Loucy (cell line): ENCODE measurements around the gene KCNMA1.

Experiments used
- CTCF ChIP-seq: fragments of 200-600 bp; sonication (generic); conservative IDR thresholded peaks from 2 replicates; pipeline ENCODE4 v1.5.1; 2014; ENCODE audit warnings: mild to moderate bottlenecking, antibody characterized with exemption, low read length
- EZH2phosphoT487 ChIP-seq: fragments of 200-600 bp; IDR thresholded peaks from 2 replicates; pipeline ENCODE4 v1.6.1; 2018; ENCODE audit warnings: antibody characterized with exemption, mild to moderate bottlenecking, moderate library complexity, borderline replicate concordance

- TF ChIP-seq CTCF (no peak), EZH2phosphoT487 (no peak)
Observed at GRCh38 chr10:76878514-76878913, 759.1 kb downstream of the KCNMA1 start.
